Subcutaneous adipose tissue (tissue), 4 donors: Measurements from ENCODE around the gene POLR2L. TPM values are rescaled to one million over a fixed set of nuclear protein-coding genes. Genes with fewer than 3 reads are reported as not detected.

Experiments used
- CTCF ChIP-seq: fragments of 450-650 bp; IDR thresholded peaks from one replicate; pipeline ENCODE4 v1.5.1; 2016; ENCODE audit warnings: low read depth, mild to moderate bottlenecking, control low read depth, antibody characterized with exemption, moderate library complexity
- total RNA-seq, 4 donors: library from RNA; depleted of rRNA; stranded (reverse); fragments of >200 nt; gene quantifications; one replicate each; pipeline ENCODE4 v1.1.0, GENCODE V29; 2016

POLR2L gene
- total RNA-seq, 4 donors from 2014 or later, result 80.7 to 158 (median 117) TPM

DNA sequence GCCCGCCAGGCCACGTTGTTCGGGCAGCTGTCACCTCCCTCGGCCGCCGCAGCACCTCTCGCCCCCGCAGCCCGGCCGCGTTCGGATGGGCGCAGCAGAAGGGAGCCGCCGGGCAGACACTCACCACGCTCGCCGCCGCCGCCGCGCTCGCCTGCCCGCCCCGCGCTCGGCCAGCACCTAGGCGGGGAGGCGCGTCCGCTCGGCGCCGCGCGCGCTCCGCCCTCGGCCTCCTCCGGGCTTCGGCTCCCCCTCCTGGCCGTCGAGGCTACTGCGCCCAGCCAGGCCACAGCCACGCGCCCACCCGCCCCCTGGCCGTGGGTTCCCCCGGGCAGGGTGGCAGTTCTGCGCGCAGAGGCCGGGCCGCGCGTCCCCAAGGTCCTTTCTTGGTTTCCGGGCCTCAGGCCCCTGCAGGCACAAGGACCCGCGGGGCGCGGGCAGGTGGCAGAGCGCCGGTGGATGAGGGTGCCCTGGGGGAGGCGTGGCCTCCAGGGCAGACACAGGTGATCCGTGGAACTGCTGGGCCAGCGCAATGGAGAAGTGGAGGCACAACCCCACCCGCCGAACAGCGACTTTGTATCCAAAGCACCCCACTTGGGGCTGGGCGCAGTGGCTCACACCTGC, 44.1 kb downstream of the POLR2L start, which contains the start of gene SLC25A22:
Gene SLC25A22, minus strand, starts transcription at position 189 of the 621 bp plus-strand sequence. CDS start 3,275 bp downstream, outside the sequence.
- no peak for TF ChIP-seq CTCF

DNA sequence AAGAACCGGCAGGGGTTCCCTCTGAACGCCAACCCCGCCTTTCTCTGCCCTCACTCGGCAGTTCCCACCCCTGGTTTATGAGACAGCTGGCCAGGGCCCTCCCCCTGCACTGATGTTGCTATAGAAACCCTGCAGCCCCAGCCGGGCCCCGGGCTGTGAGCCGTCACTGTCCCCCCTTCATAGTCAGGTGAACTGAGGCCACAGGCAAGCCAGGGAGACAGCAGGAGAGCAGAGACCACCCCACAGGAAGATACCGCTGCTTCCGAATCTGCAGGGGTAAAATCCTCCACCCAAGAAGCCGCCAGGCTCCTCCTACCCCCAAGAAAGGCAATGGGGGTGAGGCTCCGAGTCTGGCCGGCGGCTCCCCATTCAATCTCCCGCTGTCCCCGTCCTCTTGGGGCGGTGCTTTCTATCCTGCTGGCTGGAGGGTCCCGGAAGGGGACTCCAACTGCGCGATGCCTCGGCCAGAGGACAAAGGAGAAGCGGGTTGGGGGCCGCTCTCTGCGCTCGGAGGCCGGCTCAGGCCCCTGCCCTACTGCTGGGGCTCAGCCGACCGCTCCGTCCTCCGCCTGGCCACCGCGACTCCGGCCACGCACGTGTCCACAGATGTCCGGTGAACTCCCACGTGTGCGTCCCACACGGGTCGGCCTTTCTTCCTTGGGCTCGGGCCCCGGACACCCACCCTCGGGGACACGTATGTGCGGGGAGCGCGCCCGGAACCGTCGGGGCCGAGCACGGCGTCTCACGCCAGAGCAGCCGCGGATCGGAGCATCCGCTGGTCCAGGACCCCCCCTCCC, 44.8 kb downstream of the POLR2L start:
- TF ChIP-seq CTCF, result no peak

DNA sequence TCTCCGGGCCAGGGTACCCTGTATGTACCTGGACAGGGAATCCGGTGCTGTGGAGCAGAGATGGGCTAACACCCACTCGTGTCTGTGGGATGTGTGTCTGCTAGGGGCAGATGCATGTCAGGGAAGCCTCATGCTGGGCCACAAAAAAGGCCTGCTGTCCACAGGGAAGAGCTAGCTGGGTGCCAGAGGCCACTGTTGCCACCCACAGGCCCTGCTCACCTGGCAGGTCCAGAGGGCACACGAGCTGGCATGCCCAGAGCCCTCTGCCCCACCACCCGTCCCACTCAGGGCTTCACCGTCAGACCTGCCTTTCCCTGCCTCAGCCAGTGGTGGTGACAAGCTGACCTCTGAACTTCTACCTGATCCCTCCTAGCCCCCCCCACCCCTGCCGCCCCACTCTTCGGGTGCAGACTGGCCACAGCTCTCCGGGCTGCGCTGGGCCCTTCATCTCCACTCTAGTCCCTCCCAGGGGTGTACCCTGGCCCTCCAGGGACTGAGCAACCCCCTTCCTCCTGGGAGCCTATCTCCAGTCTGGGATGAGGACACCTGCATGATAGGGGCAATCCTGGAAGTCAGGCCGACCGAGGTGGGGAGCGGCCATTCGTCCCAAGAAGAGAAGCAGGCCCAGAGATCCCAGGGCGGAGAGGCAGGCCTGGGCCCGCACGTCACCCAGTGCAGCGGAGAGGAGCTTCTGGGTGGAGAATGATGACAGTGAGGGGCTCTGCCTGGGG, 45.6 kb downstream of the POLR2L start:
- TF ChIP-seq CTCF, result no peak

DNA sequence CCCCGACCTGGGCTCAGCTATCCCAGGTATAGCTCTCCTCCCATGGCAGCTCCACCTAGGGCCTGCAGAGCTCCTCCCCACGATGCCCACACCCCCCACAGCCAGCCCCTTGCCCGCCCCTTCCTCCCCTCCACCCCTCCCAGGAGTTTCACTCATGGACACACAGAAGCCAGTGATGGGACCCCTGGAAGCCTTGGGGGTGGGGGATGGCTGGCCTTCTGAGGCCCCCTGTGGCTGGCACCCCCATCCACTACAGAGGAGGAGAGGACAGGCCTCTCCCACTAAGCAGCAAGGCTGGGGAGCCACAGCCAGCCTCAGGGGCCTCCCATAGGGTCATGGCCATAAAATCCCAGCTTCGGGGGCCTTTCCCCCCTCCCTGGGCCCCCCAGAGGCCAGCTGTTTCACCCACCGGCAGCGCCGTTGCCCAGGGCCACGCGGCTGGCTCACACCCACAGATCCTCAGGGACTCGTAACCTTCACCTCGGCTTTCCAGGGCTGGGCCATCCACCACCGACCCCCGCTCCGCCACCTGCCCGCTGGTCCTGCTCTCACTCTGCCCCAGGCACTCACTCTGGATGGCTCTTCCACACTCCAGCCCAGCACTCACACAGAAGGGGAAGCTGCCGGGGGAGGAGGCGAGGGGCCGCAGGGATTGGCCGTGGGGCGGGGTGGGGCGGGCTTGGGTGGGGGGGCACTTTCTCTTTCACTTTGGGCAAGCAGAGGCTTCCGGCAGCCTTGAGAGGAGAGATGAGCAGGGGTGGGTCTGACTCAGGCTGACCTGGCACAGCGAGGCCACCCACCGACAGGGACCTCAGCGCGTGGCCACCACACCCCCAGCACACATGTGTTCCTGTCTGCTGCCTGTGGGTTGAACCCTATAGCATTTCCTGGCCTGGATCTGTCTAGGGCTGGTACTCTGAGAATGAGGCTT, 46.4 kb downstream of the POLR2L start:
- no peak for TF ChIP-seq CTCF

DNA sequence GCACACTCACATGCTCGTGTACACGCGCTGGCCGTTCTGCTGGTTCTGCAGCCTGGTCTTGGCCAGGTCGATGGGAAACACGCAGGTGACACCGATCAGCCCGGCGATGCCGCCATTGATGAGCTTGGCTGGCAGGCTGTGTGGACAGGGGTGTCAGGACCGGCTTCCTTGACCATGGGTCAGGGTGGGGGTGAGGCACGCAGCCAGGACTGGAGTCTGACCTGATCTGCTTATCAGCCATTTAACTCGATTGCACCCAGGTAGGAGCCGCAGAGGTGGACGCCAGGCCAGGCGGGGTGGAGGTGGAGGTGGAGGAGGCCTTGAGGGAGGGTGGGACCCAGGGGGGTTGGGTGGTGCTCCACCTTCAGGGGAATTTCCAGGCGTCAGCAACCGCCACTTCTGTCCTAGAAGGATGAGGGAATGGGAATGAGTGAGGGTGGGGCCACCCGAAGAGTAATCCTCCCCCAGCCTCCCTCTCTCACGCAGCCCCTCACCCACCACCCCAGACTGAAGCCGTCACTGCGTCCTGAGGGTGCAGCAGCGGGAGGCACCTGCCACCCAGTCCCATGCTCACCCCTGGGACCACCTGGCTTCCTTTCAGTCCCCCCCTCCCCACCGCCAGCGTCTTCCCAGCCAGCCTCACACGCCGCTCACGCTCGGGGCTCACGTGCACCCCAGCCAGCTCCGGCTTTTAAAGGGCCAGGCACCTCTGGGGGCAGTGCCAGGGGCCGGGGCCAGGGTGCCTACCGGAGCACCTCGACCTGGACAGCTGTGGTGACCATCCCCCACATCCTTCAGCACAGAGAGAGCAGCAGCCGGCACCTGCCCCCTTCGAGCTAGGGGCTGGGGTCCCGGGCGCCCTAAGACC, 47.3 kb downstream of the POLR2L start:
- no peak for TF ChIP-seq CTCF

GRCh38 chr11:794013-794765, 48.1 kb downstream of the POLR2L start:
- no peak for TF ChIP-seq CTCF
